Measurements from ENCODE around the gene CDC5L.

GRCh38 chr6:44473393-44474189, 86.1 kb downstream of the CDC5L start:
- TF ChIP-seq CTCF (IDR thresholded peaks at IDR 0.05; ENCODE audit: low read depth, low read length): no peak
- no peak for TF ChIP-seq MAX (IDR thresholded peaks at IDR 0.05; ENCODE audit: low read depth, low read length)
